IPS DF 4.7 (cell line): Measurements from ENCODE around the gene SPATC1L.
A peak's percentile ranks its signal among the peaks of the same experiment; 100 is the strongest.

Source experiments
- DNase-seq: peaks from one replicate; pipeline ENCODE4 v3.0.0-alpha.2; 2013; ENCODE audit warnings: low spot score; ENCODE audit errors: extremely low read depth

SPATC1L gene

GRCh38 chr21:46165098-46165497 is 19.2 kb downstream of the SPATC1L start:
- no peak for DNase-seq

- no peak for DNase-seq
Measured at GRCh38 chr21:46163380-46163779, 20.9 kb downstream of the SPATC1L start.

GRCh38 chr21:46161633-46162592 is 22.3 kb downstream of the SPATC1L start:
- no peak for DNase-seq

- no peak for DNase-seq
Measured at GRCh38 chr21:46160907-46161632, 23.2 kb downstream of the SPATC1L start.

- no peak for DNase-seq
Measured at GRCh38 chr21:46160657-46160906, 23.7 kb downstream of the SPATC1L start.

GRCh38 chr21:46159841-46160656 is 24.2 kb downstream of the SPATC1L start:
- no peak for DNase-seq

GRCh38 chr21:46159390-46159789 is 24.9 kb downstream of the SPATC1L start:
- no peak for DNase-seq

- DNase-seq, result no peak
Measured at GRCh38 chr21:46158666-46159300, 25.5 kb downstream of the SPATC1L start.

GRCh38 chr21:46157987-46158451 is 26.2 kb downstream of the SPATC1L start:
- no peak for DNase-seq

GRCh38 chr21:46157396-46157986 is 26.8 kb downstream of the SPATC1L start:
- DNase-seq, result no peak

GRCh38 chr21:46156678-46157077 is 27.6 kb downstream of the SPATC1L start:
- DNase-seq, result no peak

GRCh38 chr21:46156378-46156645 is 27.9 kb downstream of the SPATC1L start:
- no peak for DNase-seq

GRCh38 chr21:46155514-46156377 is 28.5 kb downstream of the SPATC1L start, which contains the start of gene FTCD:
Gene FTCD (minus strand): TSS chr21:46155579. CDS start chr21:46155523, 56 bp downstream.
- no peak for DNase-seq

- DNase-seq, result no peak
Measured at GRCh38 chr21:46154955-46155513, 29.2 kb downstream of the SPATC1L start.

- DNase-seq, result no peak
Measured at GRCh38 chr21:46154155-46154954, 29.9 kb downstream of the SPATC1L start.

- DNase-seq, result peak; percentile 22
Measured at GRCh38 chr21:46153247-46154154, 30.8 kb downstream of the SPATC1L start.

GRCh38 chr21:46152927-46153246 is 31.4 kb downstream of the SPATC1L start:
- DNase-seq, result no peak
